ENCODE measurements around the gene TBC1D5. TPM values are rescaled to one million over a fixed set of nuclear protein-coding genes. Genes with fewer than 3 reads are reported as not detected.

Gene TBC1D5
- total and polyA plus RNA-seq, 10 donors, result 6.4 to 140 (median 97.1) TPM

DNA sequence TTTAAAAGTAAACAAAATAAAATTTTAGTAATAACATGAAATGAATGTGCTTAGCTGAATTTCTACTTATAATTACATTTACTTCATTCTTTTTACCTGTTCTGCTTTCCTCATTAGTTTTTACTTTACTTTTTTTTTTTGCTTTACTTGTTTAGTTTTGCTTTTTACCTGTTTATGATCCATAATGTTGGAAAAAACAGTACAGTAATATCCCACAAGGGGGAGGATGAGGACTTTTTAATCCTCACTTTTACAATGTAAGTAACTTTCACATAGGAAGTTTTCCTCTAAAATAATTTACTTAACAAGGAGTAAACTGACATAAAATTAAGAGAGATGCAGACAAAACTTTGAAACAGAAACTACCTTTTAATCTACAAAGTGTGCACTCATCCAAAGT is 268.7 kb downstream of the TBC1D5 start:
- intact Hi-C loops (cut with DNase I; ENCODE audit: low total_unique reads), result no loop called here
- Histone ChIP-seq H3K9me3 (no peaks in the 10 kb centered on the region), H3K36me3 (no peaks in the 10 kb centered on the region), H3K27ac (no peak overlapping the region), H3K27me3 (replicated peaks in 1 of 7) (no peaks in the 10 kb centered on the region), H3K4me3 (no peak overlapping the region), H3K4me1 (no peaks in the 10 kb centered on the region)
- no peak for DNase-seq
- no peak for TF ChIP-seq CTCF (IDR thresholded peaks at IDR 0.05 in 8 of 11, conservative IDR thresholded peaks at IDR 0.05 in 3 of 11)
- TF ChIP-seq POLR2A (IDR thresholded peaks at IDR 0.05), result no peak
- TF ChIP-seq POLR2AphosphoS5 (IDR thresholded peaks at IDR 0.05), result no peak

DNA sequence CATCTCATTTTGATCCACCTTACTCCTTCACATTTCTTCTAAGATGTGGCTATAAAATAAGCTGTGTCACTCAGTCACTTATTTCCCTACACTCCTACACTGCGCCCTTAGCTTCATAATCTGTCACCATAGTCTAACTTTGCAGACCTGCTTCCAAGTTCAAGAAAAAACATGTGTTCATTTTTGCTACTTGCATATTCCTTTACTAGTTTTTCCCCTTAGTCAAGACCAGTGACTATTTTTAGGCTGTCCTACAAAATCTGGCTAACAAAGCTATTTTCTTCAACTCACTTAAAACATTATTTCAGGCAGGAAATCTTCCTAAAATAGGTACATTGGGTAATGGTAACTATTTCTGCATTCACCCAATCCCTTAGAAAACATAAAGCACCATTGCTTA is 272.5 kb downstream of the TBC1D5 start:
- no peak for DNase-seq
- Histone ChIP-seq H3K27me3 (replicated peaks in 1 of 7) (no peaks in the 10 kb centered on the region), H3K4me1 (no peaks in the 10 kb centered on the region), H3K4me3 (no peak overlapping the region), H3K9me3 (no peaks in the 10 kb centered on the region), H3K36me3 (peaks cover 0 to 13% (median 0%) of the 10 kb centered on the region in 6 donors), H3K27ac (no peak overlapping the region)
- TF ChIP-seq POLR2A (IDR thresholded peaks at IDR 0.05), result no peak
- no peak for TF ChIP-seq CTCF (IDR thresholded peaks at IDR 0.05 in 8 of 11, conservative IDR thresholded peaks at IDR 0.05 in 3 of 11)
- TF ChIP-seq POLR2AphosphoS5 (IDR thresholded peaks at IDR 0.05), result no peak
- 89 to 100% (median 94%) methylated on average over 1 of the region's 1 CpG for WGBS, 5 donors
- intact Hi-C loops (cut with DNase I; ENCODE audit: low total_unique reads), result no loop called here

DNA sequence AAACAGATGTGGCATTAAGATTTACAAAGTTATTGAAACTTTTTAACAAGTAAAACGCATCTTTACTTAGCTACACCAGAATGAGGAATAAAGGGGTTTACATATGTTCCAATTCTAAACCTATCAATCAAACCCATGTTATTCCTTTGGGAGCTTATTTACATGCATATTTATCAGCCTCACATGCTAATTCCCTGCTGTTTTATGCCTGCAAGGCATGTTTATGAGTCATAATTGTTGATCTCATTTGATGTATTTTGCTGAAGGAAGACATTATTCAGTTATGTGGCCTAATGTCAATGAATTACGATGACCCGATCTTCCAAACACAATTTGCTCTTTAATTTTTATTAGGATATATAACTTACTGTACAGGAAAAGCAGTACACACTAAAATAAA is 272.9 kb downstream of the TBC1D5 start:
- Histone ChIP-seq H3K36me3 (peaks cover 0 to 16% (median 0%) of the 10 kb centered on the region in 6 donors), H3K27me3 (replicated peaks in 1 of 7) (no peaks in the 10 kb centered on the region), H3K27ac (no peak overlapping the region), H3K4me1 (no peaks in the 10 kb centered on the region), H3K9me3 (no peaks in the 10 kb centered on the region), H3K4me3 (no peak overlapping the region)
- 90 to 96% (median 94%) methylated on average over 3 of the region's 3 CpGs for WGBS, 5 donors
- no peak for DNase-seq
- TF ChIP-seq POLR2A (IDR thresholded peaks at IDR 0.05) (no peak), CTCF (IDR thresholded peaks at IDR 0.05 in 8 of 11, conservative IDR thresholded peaks at IDR 0.05 in 3 of 11) (no peak), POLR2AphosphoS5 (IDR thresholded peaks at IDR 0.05) (no peak)
- intact Hi-C loops (cut with DNase I; ENCODE audit: low total_unique reads), result no loop called here

DNA sequence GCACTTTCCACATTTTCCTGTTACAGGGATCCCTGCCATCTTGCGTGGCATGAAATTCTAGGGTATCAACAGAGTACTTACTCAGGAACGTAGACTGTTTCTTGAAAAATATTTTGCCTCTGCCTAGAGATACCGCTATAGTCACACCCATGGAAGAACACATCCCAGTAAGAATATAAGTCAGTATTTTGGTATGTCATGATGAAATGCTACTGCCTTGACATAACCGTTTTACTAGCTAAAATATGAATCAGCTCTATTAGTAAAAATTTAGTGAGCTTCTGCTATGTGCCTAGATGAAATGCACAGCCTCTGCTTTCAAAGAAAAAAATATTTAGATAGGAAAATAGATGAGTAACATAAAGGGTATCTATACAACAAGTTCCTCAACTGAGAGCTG is 276.4 kb downstream of the TBC1D5 start:
- DNase-seq, result no peak
- TF ChIP-seq POLR2AphosphoS5 (IDR thresholded peaks at IDR 0.05) (no peak), CTCF (IDR thresholded peaks at IDR 0.05 in 8 of 11, conservative IDR thresholded peaks at IDR 0.05 in 3 of 11) (no peak), POLR2A (IDR thresholded peaks at IDR 0.05) (no peak)
- H3K27me3 ChIP-seq (replicated peaks in 1 of 7), result no peaks in the 10 kb centered on the region
- 96 to 99% (median 98%) methylated on average over 4 of the region's 4 CpGs for WGBS, 5 donors
- intact Hi-C loops (cut with DNase I; ENCODE audit: low total_unique reads), result no loop called here
- H3K27ac ChIP-seq, result no peak overlapping the region
- no peak overlapping the region for H3K4me3 ChIP-seq
- H3K4me1 ChIP-seq, result no peaks in the 10 kb centered on the region
- peaks cover 0 to 17% (median 0%) of the 10 kb centered on the region in 6 donors for H3K36me3 ChIP-seq
- H3K9me3 ChIP-seq, result no peaks in the 10 kb centered on the region
